ENCODE data around the gene TMEM215. TPM values are rescaled to one million over a fixed set of nuclear protein-coding genes. Genes with fewer than 3 reads are reported as not detected.

TMEM215 gene
- total and polyA plus RNA-seq, 2 of the 8 experiments (the other 6 are each of a cell fraction or from before 2014, with no cell fraction given), result 0.33 to 0.67 TPM

- no peak overlapping the region for H2BK15ac ChIP-seq (ENCODE audit: low read length)
- no peak overlapping the region for H2BK20ac ChIP-seq (ENCODE audit: low read length)
- no peak overlapping the region for H2AK5ac ChIP-seq (ENCODE audit: low read depth, low read length)
- no peak overlapping the region for H2BK5ac ChIP-seq (ENCODE audit: low read depth, low read length)
- DNase-seq (ENCODE audit: low read depth in 1 of 2, low spot score in 2 of 2) (no peak), FAIRE-seq (no peak)
- no peaks in the 10 kb centered on the region for H4K20me1 ChIP-seq (replicated peaks in 1 of 2; ENCODE audit: control insufficient read depth in 1 of 2, insufficient read depth in 2 of 2, low read length in 2 of 2)
- H3K9me3 ChIP-seq (ENCODE audit: insufficient read depth in 2 of 2, low read depth in 1 of 2, low read length in 1 of 2), result no peaks in the 10 kb centered on the region; a peak in 1 of 4 replicates
- no peak overlapping the region for H3K18ac ChIP-seq (ENCODE audit: extremely low read depth, low read length)
- TF ChIP-seq EGR1 (IDR thresholded peaks at IDR 0.05; ENCODE audit: borderline replicate concordance, low read depth, low read length) (no peak), BRCA1 (IDR thresholded peaks at IDR 0.05; ENCODE audit: low read depth, low read length) (no peak), TAF1 (IDR thresholded peaks at IDR 0.05; ENCODE audit: low read depth, low read length) (no peak), FOSL1 (IDR thresholded peaks at IDR 0.05; ENCODE audit: insufficient read depth, low read depth, low read length) (no peak), SUZ12 (IDR thresholded peaks at IDR 0.05; ENCODE audit: low read length) (no peak), SIN3A (conservative IDR thresholded peaks at IDR 0.05 in 1 of 2, IDR thresholded peaks at IDR 0.05 in 1 of 2; ENCODE audit: low read depth in 1 of 2, low read length in 2 of 2) (no peak), SP1 (IDR thresholded peaks at IDR 0.05; ENCODE audit: low read depth, low read length) (no peak), CREB1 (IDR thresholded peaks at IDR 0.05) (no peak), MAFK (IDR thresholded peaks at IDR 0.05; ENCODE audit: low read depth, low read length) (no peak), TBP (IDR thresholded peaks at IDR 0.05; ENCODE audit: low read depth, low read length) (no peak), KDM4A (IDR thresholded peaks at IDR 0.05; ENCODE audit: low read depth, low read length, severe bottlenecking) (no peak), GTF2F1 (IDR thresholded peaks at IDR 0.05; ENCODE audit: borderline replicate concordance, low read depth, low read length) (no peak), CHD2 (IDR thresholded peaks at IDR 0.05; ENCODE audit: low read length) (no peak), PHF8 (conservative IDR thresholded peaks at IDR 0.05; ENCODE audit: low read depth, low read length) (no peak), CBX5 (IDR thresholded peaks at IDR 0.05; ENCODE audit: low read depth, low read length) (no peak)
- H3K27me3 ChIP-seq (replicated peaks in 1 of 4; ENCODE audit: control insufficient read depth in 3 of 4, extremely low read depth in 1 of 4, insufficient read depth in 3 of 4, low read length in 3 of 4), result no peaks in the 10 kb centered on the region; a peak in 1 of 7 replicates
- no peak overlapping the region for H2AFZ ChIP-seq (ENCODE audit: low read length)
- no peak overlapping the region for H4K8ac ChIP-seq (ENCODE audit: extremely low read depth, insufficient read depth, low read length)
- no peak overlapping the region for H3K4me3 ChIP-seq (ENCODE audit: extremely low read depth in 1 of 4, insufficient read depth in 2 of 4, low read depth in 3 of 4, low read length in 4 of 4)
- no peak overlapping the region for H3K56ac ChIP-seq (replicated peaks; ENCODE audit: insufficient read length, low read depth, low read length)
- H3K4me1 ChIP-seq (replicated peaks in 1 of 4; ENCODE audit: control insufficient read depth in 3 of 4, insufficient read depth in 4 of 4, low read length in 3 of 4), result no peaks in the 10 kb centered on the region; a peak in 1 of 7 replicates
- no peak overlapping the region for H3K9ac ChIP-seq (replicated peaks in 1 of 4; ENCODE audit: extremely low read depth in 1 of 4, low read depth in 3 of 4, low read length in 3 of 4)
- no peaks in the 10 kb centered on the region for H3K79me1 ChIP-seq (ENCODE audit: low read depth, low read length)
- no peaks in the 10 kb centered on the region for H3K36me3 ChIP-seq (ENCODE audit: control insufficient read depth in 2 of 4, insufficient read depth in 4 of 4, low read length in 3 of 4)
- no peak overlapping the region for H3K23ac ChIP-seq (ENCODE audit: insufficient read length)
- H4K5ac ChIP-seq (ENCODE audit: insufficient read length, low read depth, low read length), result no peak overlapping the region
- no peak overlapping the region for H3K4ac ChIP-seq (replicated peaks; ENCODE audit: insufficient read length, low read depth, low read length)
- 72% methylated on average over 2 of the region's 2 CpGs; no CpG with 5 or more reads in 1 of the 2 experiments for WGBS, 2 experiments (ENCODE audit: extremely low coverage in 1 of 2, insufficient coverage in 1 of 2, insufficient read length in 1 of 2, insufficient replicate concordance in 2 of 2, low coverage in 1 of 2, low lambda C conversion rate in 2 of 2, missing lambda C conversion rate in 1 of 2)
- POLR2A ChIA-PET (ENCODE audit: partially characterized antibody), result no interaction called here
- H2BK12ac ChIP-seq (ENCODE audit: low read depth, low read length), result no peak overlapping the region
- H2BK120ac ChIP-seq (replicated peaks; ENCODE audit: low read depth, low read length), result no peak overlapping the region
- no peaks in the 10 kb centered on the region for H3K79me2 ChIP-seq (ENCODE audit: control insufficient read depth in 1 of 2, insufficient read depth in 2 of 2, low read length in 2 of 2)
- H3K14ac ChIP-seq (ENCODE audit: insufficient read length), result no peak overlapping the region
- no peak overlapping the region for H4K91ac ChIP-seq (replicated peaks; ENCODE audit: insufficient read length, low read length)
- H3K23me2 ChIP-seq (ENCODE audit: low read depth, low read length), result no peaks in the 10 kb centered on the region
- no peak overlapping the region for H3K27ac ChIP-seq (ENCODE audit: low read depth, low read length)
- no peak overlapping the region for H3K4me2 ChIP-seq (ENCODE audit: insufficient read depth in 1 of 2, low read depth in 2 of 2, low read length in 2 of 2)
- CTCF ChIA-PET (ENCODE audit: partially characterized antibody), result interaction anchor here (1.2 kb wide), 1 partner anchor 16 kb away, joined by 3 read pairs; no protein-coding TSS in a partner anchor
Observed at GRCh38 chr9:32832346-32832745, 49.0 kb downstream of the TMEM215 start.

Data from H1 (cell line).